Skeletal muscle tissue (tissue), 4 donors: ENCODE data around the gene OCIAD1. TPM values are rescaled to one million over a fixed set of nuclear protein-coding genes. Genes with fewer than 3 reads are reported as not detected.
"Not testable (repeated sequence)": the region's sequence is repeated elsewhere in the genome, so short reads cannot be mapped to it uniquely, and the experiment has no call there.

Source experiments
- H3K27ac ChIP-seq: one replicate; pipeline ENCODE4 v1.7.0; 2013; ENCODE audit warnings: mild to moderate bottlenecking, low read depth, low read length, inconsistent platforms
- H3K27me3 ChIP-seq, 3 donors: one replicate each; pipeline ENCODE4 v1.7.0; 2013; ENCODE audit warnings: low read length in 3 of 3; ENCODE audit not compliant: control insufficient read depth in 3 of 3, insufficient read depth in 3 of 3
- H3K36me3 ChIP-seq, 3 donors: one replicate each; pipeline ENCODE4 v1.7.0; 2013; ENCODE audit warnings: low read length in 3 of 3; ENCODE audit not compliant: control insufficient read depth in 3 of 3, insufficient read depth in 3 of 3
- H3K4me1 ChIP-seq, 3 donors: one replicate each; pipeline ENCODE4 v1.7.0; 2013; ENCODE audit warnings: low read length in 3 of 3, mild to moderate bottlenecking in 3 of 3; ENCODE audit not compliant: control insufficient read depth in 3 of 3, insufficient read depth in 3 of 3
- H3K4me3 ChIP-seq, 3 donors: one replicate each; pipeline ENCODE4 v1.7.0; 2013; ENCODE audit warnings: low read length in 3 of 3
- H3K9ac ChIP-seq, 3 donors: one replicate each; pipeline ENCODE4 v1.7.0; 2013; ENCODE audit warnings: low read length in 3 of 3, mild to moderate bottlenecking in 3 of 3, moderate library complexity in 2 of 3, low read depth in 1 of 3
- H3K9me3 ChIP-seq, 3 donors: one replicate each; pipeline ENCODE4 v1.7.0; 2013; ENCODE audit warnings: low read length in 3 of 3; ENCODE audit not compliant: control insufficient read depth in 3 of 3
- total RNA-seq: library from RNA; depleted of rRNA; stranded (reverse); fragments of >200 nt; gene quantifications from one replicate; pipeline ENCODE4 v1.2.3, GENCODE V29; 2014
- donor health status: Osteomylitis.

OCIAD1 gene
- total RNA-seq, 1 donor from 2014 or later = 102 TPM

DNA sequence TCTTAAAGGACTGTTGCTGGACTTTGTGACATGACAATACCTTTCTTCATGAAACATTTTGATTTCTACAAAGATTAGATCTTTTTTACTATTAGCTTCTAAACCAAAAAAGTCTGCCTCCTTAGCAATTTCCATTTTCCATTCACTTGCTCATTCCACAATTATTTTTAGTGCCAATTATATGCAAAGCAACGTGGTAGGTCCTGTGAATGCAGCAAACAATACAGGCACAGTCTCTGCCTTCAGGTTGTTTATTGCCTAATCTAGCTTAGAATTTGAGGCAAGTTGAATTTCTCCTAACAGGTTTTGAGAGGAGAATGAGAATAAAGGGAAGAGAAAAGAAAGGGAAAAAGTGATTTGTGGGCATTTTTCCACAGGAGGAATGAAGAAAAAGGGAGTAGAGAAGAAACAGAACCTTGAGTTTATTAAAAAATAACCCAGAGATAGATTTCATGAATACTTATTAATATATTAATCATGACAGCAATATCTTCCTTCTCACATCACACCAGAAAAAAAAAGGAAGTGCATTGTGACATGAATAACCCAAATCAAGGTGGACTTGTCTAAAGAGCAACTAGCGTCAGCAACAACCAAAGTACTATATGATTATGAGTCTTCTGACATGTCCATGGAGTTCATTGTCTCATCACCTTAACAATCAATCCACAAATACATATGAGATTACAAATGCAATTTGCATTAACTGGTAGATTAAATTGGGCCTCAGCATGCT is 34.5 kb upstream of the OCIAD1 start:
- Histone ChIP-seq H3K4me1 (peaks cover 0 to 2% (median 0%) of the 10 kb centered on the region in 3 donors), H3K4me3 (no peak overlapping the region), H3K9me3 (no peaks in the 10 kb centered on the region), H3K36me3 (no peaks in the 10 kb centered on the region), H3K27me3 (no peaks in the 10 kb centered on the region), H3K27ac (no peak overlapping the region), H3K9ac (no peak overlapping the region)

DNA sequence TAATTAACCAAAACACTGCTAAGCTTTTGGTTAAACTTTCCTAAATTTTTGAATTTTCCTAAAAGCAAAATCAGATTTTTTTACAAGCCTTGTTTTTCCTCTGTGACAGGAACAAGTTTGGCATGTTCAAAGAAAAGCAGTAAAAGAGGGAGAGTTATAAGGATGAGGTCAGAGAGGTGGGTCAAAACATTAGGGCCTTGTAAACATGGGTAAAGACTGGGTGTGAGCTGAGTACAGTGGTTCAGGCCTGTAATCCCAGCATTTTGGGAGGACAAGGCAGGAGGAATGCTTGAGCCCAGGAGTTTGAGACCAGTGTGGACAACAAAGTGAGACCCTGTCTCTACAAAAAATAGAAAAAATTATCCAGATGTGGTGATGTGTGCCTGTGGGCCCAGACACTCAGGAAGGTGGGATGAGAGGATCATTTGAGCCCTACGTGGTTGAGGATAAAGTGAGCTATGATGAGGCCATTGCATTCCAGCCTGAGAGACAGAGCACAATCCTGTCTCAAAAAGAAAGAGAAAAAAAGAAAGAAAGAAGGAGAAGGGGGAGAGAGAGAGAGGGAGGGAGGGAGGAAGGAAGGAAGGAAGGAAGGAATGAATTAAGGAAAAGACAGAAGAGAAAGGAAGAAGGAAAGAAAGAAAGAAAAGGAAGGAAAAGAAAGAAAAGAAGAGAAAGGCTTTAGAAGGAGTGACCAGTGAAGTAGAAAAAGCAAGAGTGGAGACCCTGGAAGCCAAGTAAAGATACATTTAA is 33.8 kb upstream of the OCIAD1 start:
- peaks cover 0 to 3% (median 0%) of the 10 kb centered on the region in 3 donors for H3K4me1 ChIP-seq
- H3K36me3 ChIP-seq = no peaks in the 10 kb centered on the region
- no peak overlapping the region for H3K9ac ChIP-seq
- H3K27ac ChIP-seq = no peak overlapping the region
- no peaks in the 10 kb centered on the region for H3K9me3 ChIP-seq
- H3K27me3 ChIP-seq = no peaks in the 10 kb centered on the region
- no peak overlapping the region for H3K4me3 ChIP-seq

DNA sequence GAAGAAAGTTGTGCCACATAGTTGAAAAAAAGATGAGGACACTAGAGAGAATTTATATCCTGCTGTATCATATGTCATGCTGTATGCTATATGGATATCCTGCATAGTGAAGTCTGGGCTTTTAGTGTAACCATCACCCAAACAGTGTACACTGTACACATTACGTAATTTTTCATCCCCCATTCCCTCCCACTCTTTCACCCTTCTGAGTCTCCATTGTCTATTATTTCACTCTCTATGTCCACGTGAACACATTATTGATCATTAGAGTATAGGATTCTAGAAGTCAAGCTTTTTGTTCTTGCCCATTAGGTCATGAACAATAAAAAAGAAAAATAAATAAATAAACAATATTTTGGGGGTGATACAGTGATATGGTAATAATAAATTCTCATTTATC is 32.8 kb upstream of the OCIAD1 start:
- H3K27me3 ChIP-seq = no peaks in the 10 kb centered on the region
- no peak overlapping the region for H3K4me3 ChIP-seq
- no peaks in the 10 kb centered on the region for H3K9me3 ChIP-seq
- H3K27ac ChIP-seq = no peak overlapping the region
- H3K9ac ChIP-seq = no peak overlapping the region
- H3K4me1 ChIP-seq = peaks cover 0 to 3% (median 0%) of the 10 kb centered on the region in 3 donors
- H3K36me3 ChIP-seq = no peaks in the 10 kb centered on the region

DNA sequence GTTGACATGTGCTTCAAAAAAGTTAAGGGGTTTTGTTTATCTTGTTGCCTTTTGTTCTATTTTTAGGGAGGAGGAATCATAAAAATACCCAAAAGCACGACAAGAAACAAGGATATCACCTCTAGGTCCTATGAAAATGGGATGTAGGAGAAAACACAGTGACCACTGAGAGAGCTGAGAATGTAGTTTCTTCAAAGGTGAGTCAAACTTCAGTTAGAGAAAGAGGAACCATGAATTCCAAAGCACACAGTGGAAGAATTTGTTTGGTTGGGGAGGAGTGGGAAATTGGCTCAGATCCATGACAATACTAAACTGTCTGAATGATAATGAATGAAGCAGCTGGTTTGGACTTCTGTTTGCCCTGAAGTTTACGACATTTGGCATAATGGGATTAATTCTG is 31.7 kb upstream of the OCIAD1 start:
- no peak overlapping the region for H3K27ac ChIP-seq
- H3K9me3 ChIP-seq = no peaks in the 10 kb centered on the region
- no peaks in the 10 kb centered on the region for H3K27me3 ChIP-seq
- H3K36me3 ChIP-seq = no peaks in the 10 kb centered on the region
- H3K4me3 ChIP-seq = no peak overlapping the region
- H3K9ac ChIP-seq = no peak overlapping the region
- H3K4me1 ChIP-seq = peaks cover 0 to 3% (median 0%) of the 10 kb centered on the region in 3 donors

DNA sequence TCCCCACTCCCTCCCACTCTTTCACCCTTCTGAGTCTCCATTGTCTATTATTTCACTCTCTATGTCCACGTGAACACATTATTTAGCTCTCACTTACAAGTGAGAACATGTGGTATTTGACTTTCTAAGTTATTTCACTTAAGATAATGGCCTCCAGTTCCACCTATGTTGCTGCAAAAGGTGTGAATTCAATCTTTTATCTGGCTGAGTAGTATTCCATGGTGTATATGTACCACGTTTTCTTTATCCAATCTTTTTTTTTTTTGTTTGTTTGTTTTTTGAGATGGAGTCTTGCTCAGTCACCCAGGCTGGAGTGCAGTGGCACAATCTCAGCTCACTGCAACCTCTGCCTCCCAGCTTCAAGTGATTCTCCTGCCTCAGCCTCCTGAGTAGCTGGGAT is 30.7 kb upstream of the OCIAD1 start:
- H3K27ac ChIP-seq, H3K9ac ChIP-seq, H3K27me3 ChIP-seq: not testable (repeated sequence)

DNA sequence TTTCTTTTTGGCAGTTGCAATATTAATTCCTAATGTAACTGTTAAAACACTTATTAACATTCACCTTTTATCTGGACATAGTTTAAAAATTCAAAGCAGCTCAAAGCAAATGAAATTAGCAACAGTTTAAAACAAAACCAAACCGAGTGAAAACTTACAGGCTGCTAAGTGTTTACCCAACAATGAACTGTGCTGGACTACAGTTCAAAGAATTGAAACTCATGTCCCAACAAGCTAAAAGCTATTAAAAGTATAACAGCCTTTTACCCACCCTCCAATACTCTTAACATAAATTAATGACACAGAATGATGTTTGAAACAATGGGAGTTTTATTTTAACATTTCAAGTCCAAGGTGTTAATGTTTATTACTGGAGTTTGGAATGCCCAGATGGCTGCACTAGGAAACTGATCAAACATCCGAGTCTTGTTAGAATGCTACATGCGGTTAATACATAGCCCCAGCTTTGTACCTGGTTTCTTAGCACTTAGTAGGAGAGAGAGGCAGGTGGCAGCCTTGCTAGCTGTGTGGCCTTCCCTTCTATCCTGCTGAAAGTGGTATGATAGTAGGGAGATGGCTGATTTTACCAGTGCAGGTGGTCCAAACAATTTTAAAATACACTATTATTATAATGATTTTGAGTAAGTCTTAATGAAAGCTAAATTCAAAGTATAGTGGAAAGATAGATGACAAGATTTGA is 29.7 kb upstream of the OCIAD1 start:
- Histone ChIP-seq H3K9ac (no peak overlapping the region), H3K4me3 (no peak overlapping the region), H3K27ac (no peak overlapping the region), H3K27me3 (no peaks in the 10 kb centered on the region), H3K9me3 (no peaks in the 10 kb centered on the region), H3K4me1 (peaks cover 0 to 3% (median 0%) of the 10 kb centered on the region in 3 donors), H3K36me3 (no peaks in the 10 kb centered on the region)

More for the DNA sequence above, 30.7 kb upstream of the OCIAD1 start:
- H3K4me3 ChIP-seq, H3K36me3 ChIP-seq, H3K4me1 ChIP-seq, H3K9me3 ChIP-seq: not testable (repeated sequence)

DNA sequence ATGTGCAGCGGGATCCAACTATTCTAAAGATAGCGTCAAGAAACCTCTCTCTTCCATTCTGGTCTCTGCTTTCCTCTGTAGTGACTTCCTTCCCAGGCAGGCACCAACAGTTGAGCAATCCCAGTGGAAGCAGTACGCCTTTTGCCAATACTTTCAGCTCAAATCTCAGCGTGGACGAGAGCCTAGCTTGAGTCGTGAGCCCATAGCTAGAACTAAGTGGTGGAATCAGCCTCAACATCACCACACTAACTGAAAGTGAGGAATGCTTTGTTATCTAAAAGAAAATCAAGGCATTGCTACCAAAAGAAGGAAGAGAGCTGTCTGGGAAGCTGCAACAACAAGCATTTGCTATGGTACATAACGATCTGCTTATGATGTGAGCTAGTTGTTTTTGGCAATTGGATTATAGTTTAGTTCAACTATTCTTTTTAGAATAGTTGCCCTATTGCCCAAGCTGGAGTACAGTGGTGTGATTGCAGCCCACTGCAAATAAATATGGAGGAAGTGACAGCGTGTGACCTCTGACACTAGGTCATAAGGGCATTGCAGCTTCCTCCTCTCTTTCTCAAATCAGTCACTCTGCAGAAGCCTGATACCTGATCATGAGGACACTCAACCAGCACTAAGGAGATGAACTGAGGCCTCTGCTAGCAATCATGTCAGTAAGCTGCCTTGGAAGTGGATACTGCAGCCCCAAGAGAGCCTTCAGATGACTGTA is 26.1 kb upstream of the OCIAD1 start:
- H3K27ac ChIP-seq = no peak overlapping the region
- no peaks in the 10 kb centered on the region for H3K9me3 ChIP-seq
- H3K27me3 ChIP-seq = no peaks in the 10 kb centered on the region
- no peaks in the 10 kb centered on the region for H3K36me3 ChIP-seq
- peaks cover 0 to 3% (median 0%) of the 10 kb centered on the region in 3 donors for H3K4me1 ChIP-seq
- H3K4me3 ChIP-seq = no peak overlapping the region
- H3K9ac ChIP-seq = no peak overlapping the region

DNA sequence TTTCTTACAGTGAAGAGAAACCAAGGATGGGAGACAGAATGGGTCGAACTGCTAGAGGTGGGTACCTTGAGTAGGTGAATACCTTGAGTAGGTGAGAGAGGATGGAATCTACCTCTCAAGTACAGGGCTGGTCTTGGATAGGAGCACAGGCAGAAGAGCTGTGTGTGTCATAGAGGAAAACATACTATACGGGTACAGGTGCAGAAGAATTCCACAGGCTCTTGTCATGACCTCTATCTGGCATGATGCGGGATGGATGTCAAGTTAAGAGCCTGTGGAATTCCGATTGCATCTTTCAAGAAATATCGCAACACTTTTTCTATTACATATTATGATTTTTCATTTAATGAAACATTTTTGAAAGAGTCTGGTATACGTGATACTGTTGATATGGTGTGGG is 18.0 kb upstream of the OCIAD1 start:
- Histone ChIP-seq H3K4me3 (no peak overlapping the region), H3K9me3 (no peaks in the 10 kb centered on the region), H3K9ac (no peak overlapping the region), H3K4me1 (no peaks in the 10 kb centered on the region), H3K36me3 (no peaks in the 10 kb centered on the region), H3K27ac (no peak overlapping the region), H3K27me3 (peaks cover 0 to 6% (median 3%) of the 10 kb centered on the region in 3 donors)

DNA sequence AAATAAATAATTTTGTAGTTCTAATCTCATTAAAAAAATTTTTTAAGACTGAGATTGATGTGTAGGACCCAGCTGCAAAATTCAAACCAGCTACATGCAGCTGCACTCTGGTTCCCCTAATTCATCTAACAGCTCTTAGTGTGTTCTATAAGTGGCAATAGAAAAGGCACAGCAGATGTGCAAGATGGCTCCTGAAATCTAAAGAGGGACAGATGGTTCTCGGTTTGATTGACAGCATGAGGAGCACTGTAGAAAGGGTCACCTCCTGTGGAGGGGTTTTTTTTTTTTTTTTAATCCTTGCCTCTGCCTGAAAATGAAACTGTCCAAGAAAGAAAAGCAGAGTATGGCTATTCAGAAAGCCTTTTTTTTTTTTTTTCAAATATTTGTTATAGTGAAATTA is 16.9 kb upstream of the OCIAD1 start:
- Histone ChIP-seq H3K27me3 (peaks cover 0 to 7% (median 4%) of the 10 kb centered on the region in 3 donors), H3K9me3 (no peaks in the 10 kb centered on the region), H3K4me1 (no peaks in the 10 kb centered on the region), H3K27ac (no peak overlapping the region), H3K36me3 (no peaks in the 10 kb centered on the region), H3K9ac (no peak overlapping the region), H3K4me3 (no peak overlapping the region)
